ENCODE measurements around the gene THSD8.

THSD8 gene

GRCh38 chr19:12791345-12792050 is 10.4 kb upstream of the THSD8 start, which contains the start of gene JUNB:
TSS of gene JUNB (plus strand) at chr19:12791486. CDS start at chr19:12791772, 286 bp downstream.
- CTCF ChIA-PET: interaction anchor here (0.8 to 15.3 kb wide), 6 partner anchors 22 to 142 kb away, joined by 3 to 612 read pairs (median 3); partner anchors contain the start of genes FARSA, FBXW9 and HOOK2
- Histone ChIP-seq H3K4me3 (ENCODE audit: control insufficient read depth in 1 of 7, extremely low read depth in 1 of 7, insufficient read depth in 4 of 7, low read depth in 2 of 7, low read length in 6 of 7) (peak within 1 kb of the TSS; percentile 72 to 99 (median 96)), H3K36me3 (ENCODE audit: control insufficient read depth in 4 of 4, insufficient read depth in 4 of 4, low read length in 3 of 4) (no peaks in the 10 kb centered on the region), H3K4me1 (ENCODE audit: control extremely low read depth in 1 of 4, control insufficient read depth in 4 of 4, insufficient read depth in 4 of 4, low read length in 3 of 4) (peaks cover 14 to 71% (median 58%) of the 10 kb centered on the region in 4 experiments), H3K27ac (ENCODE audit: insufficient read depth in 1 of 2, low read depth in 1 of 2, low read length in 2 of 2, poor library complexity in 1 of 2, severe bottlenecking in 2 of 2) (peak within 1 kb of the TSS; percentile 94 to 96), H3K9me3 (ENCODE audit: control extremely low read depth in 1 of 5, control insufficient read depth in 4 of 5, insufficient read depth in 2 of 5, low read depth in 1 of 5, low read length in 4 of 5) (no peaks in the 10 kb centered on the region), H3K27me3 (replicated peaks in 2 of 5; ENCODE audit: control insufficient read depth in 4 of 5, insufficient read depth in 5 of 5, low read length in 4 of 5) (no peaks in the 10 kb centered on the region)
- peak; percentile 97 to 98 (median 97) for DNase-seq
- POLR2A ChIA-PET: interaction anchor here (0.6 to 12.0 kb wide), 6 partner anchors 9 to 1048 kb away, joined by 3 to 198 read pairs (median 8); partner anchors contain the start of genes HOOK2 and TRIR
- WGBS (ENCODE audit: insufficient coverage): under 1% methylated on average over 56 of the region's 73 CpGs

- H3K4me3 ChIP-seq (ENCODE audit: control insufficient read depth in 1 of 7, extremely low read depth in 1 of 7, insufficient read depth in 4 of 7, low read depth in 2 of 7, low read length in 6 of 7): peak overlapping the region; percentile 72 to 99 (median 96)
- no peaks in the 10 kb centered on the region for H3K36me3 ChIP-seq (ENCODE audit: control insufficient read depth in 4 of 4, insufficient read depth in 4 of 4, low read length in 3 of 4)
- H3K9me3 ChIP-seq (ENCODE audit: control extremely low read depth in 1 of 5, control insufficient read depth in 4 of 5, insufficient read depth in 2 of 5, low read depth in 1 of 5, low read length in 4 of 5): no peaks in the 10 kb centered on the region
- H3K4me1 ChIP-seq (ENCODE audit: control extremely low read depth in 1 of 4, control insufficient read depth in 4 of 4, insufficient read depth in 4 of 4, low read length in 3 of 4): peaks cover 9 to 64% (median 53%) of the 10 kb centered on the region in 4 experiments
- 0% methylated on average over 42 of the region's 84 CpGs for WGBS (ENCODE audit: insufficient coverage)
- H3K27me3 ChIP-seq (replicated peaks in 2 of 5; ENCODE audit: control insufficient read depth in 4 of 5, insufficient read depth in 5 of 5, low read length in 4 of 5): no peaks in the 10 kb centered on the region
- CTCF ChIA-PET: interaction anchor here (1.0 to 15.3 kb wide), 5 partner anchors 11 to 96 kb away, joined by 3 to 612 read pairs (median 3); partner anchors contain the start of genes FBXW9 and HOOK2
- DNase-seq: peak in 2 of 3 donors; percentile 74 to 79
- POLR2A ChIA-PET: interaction anchor here (0.6 to 12.0 kb wide), 13 partner anchors 10 to 1047 kb away, joined by 3 to 198 read pairs (median 7); partner anchors contain the start of genes CALR, DHPS, GET3 and HOOK2
- H3K27ac ChIP-seq (ENCODE audit: insufficient read depth in 1 of 2, low read depth in 1 of 2, low read length in 2 of 2, poor library complexity in 1 of 2, severe bottlenecking in 2 of 2): peak overlapping the region; percentile 94 to 96
These were observed 9.6 kb upstream of the THSD8 start for GRCh38 chr19:12792051-12792852.

GRCh38 chr19:12792853-12793289 is 9.0 kb upstream of the THSD8 start:
- 0% methylated on average over 6 of the region's 22 CpGs for WGBS (ENCODE audit: insufficient coverage)
- H3K36me3 ChIP-seq (ENCODE audit: control insufficient read depth in 4 of 4, insufficient read depth in 4 of 4, low read length in 3 of 4): no peaks in the 10 kb centered on the region
- H3K27ac ChIP-seq (ENCODE audit: insufficient read depth in 1 of 2, low read depth in 1 of 2, low read length in 2 of 2, poor library complexity in 1 of 2, severe bottlenecking in 2 of 2): peak overlapping the region; percentile 94 to 96
- no peaks in the 10 kb centered on the region for H3K27me3 ChIP-seq (replicated peaks in 2 of 5; ENCODE audit: control insufficient read depth in 4 of 5, insufficient read depth in 5 of 5, low read length in 4 of 5)
- H3K4me1 ChIP-seq (ENCODE audit: control extremely low read depth in 1 of 4, control insufficient read depth in 4 of 4, insufficient read depth in 4 of 4, low read length in 3 of 4): peaks cover 8 to 58% (median 47%) of the 10 kb centered on the region in 4 experiments
- CTCF ChIA-PET: interaction anchor here (1.2 to 15.3 kb wide), 3 partner anchors 11 to 55 kb away, joined by 3 to 612 read pairs (median 4); partner anchors contain the start of gene HOOK2
- H3K4me3 ChIP-seq (ENCODE audit: control insufficient read depth in 1 of 7, extremely low read depth in 1 of 7, insufficient read depth in 4 of 7, low read depth in 2 of 7, low read length in 6 of 7): peak overlapping the region; percentile 72 to 99 (median 96)
- no peaks in the 10 kb centered on the region for H3K9me3 ChIP-seq (ENCODE audit: control extremely low read depth in 1 of 5, control insufficient read depth in 4 of 5, insufficient read depth in 2 of 5, low read depth in 1 of 5, low read length in 4 of 5)
- no peak for DNase-seq
- POLR2A ChIA-PET: interaction anchor here (0.5 to 12.0 kb wide), 16 partner anchors 9 to 495 kb away, joined by 3 to 198 read pairs (median 6); partner anchors contain the start of genes CALR, DHPS, GET3 and HOOK2

GRCh38 chr19:12793290-12794195 is 8.3 kb upstream of the THSD8 start:
- Histone ChIP-seq H3K27me3 (replicated peaks in 2 of 5; ENCODE audit: control insufficient read depth in 4 of 5, insufficient read depth in 5 of 5, low read length in 4 of 5) (no peaks in the 10 kb centered on the region), H3K36me3 (ENCODE audit: control insufficient read depth in 4 of 4, insufficient read depth in 4 of 4, low read length in 3 of 4) (peaks cover 0 to under 1% (median 0%) of the 10 kb centered on the region in 4 experiments), H3K4me3 (ENCODE audit: control insufficient read depth in 1 of 7, extremely low read depth in 1 of 7, insufficient read depth in 4 of 7, low read depth in 2 of 7, low read length in 6 of 7) (peak overlapping the region; percentile 41 to 99 (median 93)), H3K27ac (ENCODE audit: insufficient read depth in 1 of 2, low read depth in 1 of 2, low read length in 2 of 2, poor library complexity in 1 of 2, severe bottlenecking in 2 of 2) (peak overlapping the region; percentile 94 to 96), H3K9me3 (ENCODE audit: control extremely low read depth in 1 of 5, control insufficient read depth in 4 of 5, insufficient read depth in 2 of 5, low read depth in 1 of 5, low read length in 4 of 5) (no peaks in the 10 kb centered on the region), H3K4me1 (ENCODE audit: control extremely low read depth in 1 of 4, control insufficient read depth in 4 of 4, insufficient read depth in 4 of 4, low read length in 3 of 4) (peaks cover 4 to 51% (median 40%) of the 10 kb centered on the region in 4 experiments)
- ChIA-PET POLR2A (interaction anchor here (0.5 to 12.0 kb wide), 18 partner anchors 8 to 1287 kb away, joined by 3 to 198 read pairs (median 6); partner anchors contain the start of genes CALR, DHPS, GET3 and HOOK2), CTCF (interaction anchor here (1.2 to 15.3 kb wide), 4 partner anchors 10 to 78 kb away, joined by 3 to 612 read pairs (median 22); partner anchors contain the start of gene HOOK2)
- WGBS (ENCODE audit: insufficient coverage): under 1% methylated on average over 61 of the region's 81 CpGs
- peak; percentile 93 to 98 (median 97) for DNase-seq

- H3K4me1 ChIP-seq (ENCODE audit: control extremely low read depth in 1 of 4, control insufficient read depth in 4 of 4, insufficient read depth in 4 of 4, low read length in 3 of 4): peaks cover 4 to 43% (median 32%) of the 10 kb centered on the region in 4 experiments
- peak overlapping the region; percentile 94 to 96 for H3K27ac ChIP-seq (ENCODE audit: insufficient read depth in 1 of 2, low read depth in 1 of 2, low read length in 2 of 2, poor library complexity in 1 of 2, severe bottlenecking in 2 of 2)
- no peaks in the 10 kb centered on the region for H3K27me3 ChIP-seq (replicated peaks in 2 of 5; ENCODE audit: control insufficient read depth in 4 of 5, insufficient read depth in 5 of 5, low read length in 4 of 5)
- DNase-seq: no peak
- peak overlapping the region; percentile 28 to 99 (median 93) for H3K4me3 ChIP-seq (ENCODE audit: control insufficient read depth in 1 of 7, extremely low read depth in 1 of 7, insufficient read depth in 4 of 7, low read depth in 2 of 7, low read length in 6 of 7)
- 98% methylated on average over 5 of the region's 7 CpGs for WGBS (ENCODE audit: insufficient coverage)
- ChIA-PET POLR2A (interaction anchor here (0.7 to 12.0 kb wide), 8 partner anchors 7 to 1286 kb away, joined by 3 to 198 read pairs (median 8); partner anchors contain the start of genes HOOK2, PRDX2, RNASEH2A and THSD8), CTCF (interaction anchor here (0.6 to 15.3 kb wide), 6 partner anchors 25 to 78 kb away, joined by 3 to 612 read pairs (median 10); partner anchors contain the start of gene HOOK2)
- H3K9me3 ChIP-seq (ENCODE audit: control extremely low read depth in 1 of 5, control insufficient read depth in 4 of 5, insufficient read depth in 2 of 5, low read depth in 1 of 5, low read length in 4 of 5): no peaks in the 10 kb centered on the region
- peaks cover 0 to 6% (median under 1%) of the 10 kb centered on the region in 4 experiments for H3K36me3 ChIP-seq (ENCODE audit: control insufficient read depth in 4 of 4, insufficient read depth in 4 of 4, low read length in 3 of 4)
These were observed 7.5 kb upstream of the THSD8 start for GRCh38 chr19:12794196-12794941.

All from common myeloid progenitor, CD34-positive (primary cell).